Measurements from ENCODE around the gene FOXC2. TPM values are rescaled to one million over a fixed set of nuclear protein-coding genes. Genes with fewer than 3 reads are reported as not detected.

The FOXC2 gene
- total RNA-seq, 2 donors from 2014 or later: 0.66 to 0.78 TPM

GRCh38 chr16:86618431-86619238 is 52.0 kb downstream of the FOXC2 start:
- TF ChIP-seq CTCF (IDR thresholded peaks at IDR 0.05) (no peak), POLR2A (IDR thresholded peaks at IDR 0.05) (no peak)
- no peaks in the 10 kb centered on the region for H3K4me1 ChIP-seq
- WGBS, 2 donors: 74 to 78% methylated on average over 15 to 16 of the region's 16 CpGs
- intact Hi-C loops (cut with DNase I): no loop called here
- H3K4me3 ChIP-seq: no peak overlapping the region
- H3K27ac ChIP-seq: no peak overlapping the region
- ATAC-seq: no peak
- no peak for DNase-seq
- H3K9me3 ChIP-seq: no peaks in the 10 kb centered on the region
- H3K27me3 ChIP-seq: no peaks in the 10 kb centered on the region
- H3K36me3 ChIP-seq (replicated peaks in 1 of 2; ENCODE audit: insufficient read depth in 1 of 2, low read depth in 2 of 2): no peaks in the 10 kb centered on the region

Other genes starting within 250 kb of the FOXC2 start
- 1 to 10 TPM in 1 of 2 donors, under 1 TPM in 1; 0.52 to 7.3 TPM for gene FOXF1, start 56.3 kb upstream of the FOXC2 start, total RNA-seq
- 10 to 100 TPM; 16.9 to 35.6 TPM for gene MTHFSD, start 11.6 kb upstream of the FOXC2 start, total RNA-seq
- under 1 TPM in 1 of 2 donors, not detected in 1; 0.52 TPM for gene FOXL1, start 11.7 kb downstream of the FOXC2 start, total RNA-seq

All from body of pancreas (tissue), 4 donors.